Endothelial cell of umbilical vein (primary cell): Measurements from ENCODE around the gene PDSS2. TPM values are rescaled to one million over a fixed set of nuclear protein-coding genes. Genes with fewer than 3 reads are reported as not detected.

Source experiments
- BruUV-seq: library from RNA; stranded (reverse); fragments of 400-500 nt; replicated peaks from 2 replicates; lab custom pipeline; 2021; lab: Mats Ljungman, UMichigan
- CTCF ChIA-PET: fragments of 300-600, 350-600 bp; sonication (Branson Sonifier 250); formaldehyde crosslinking; loops from one replicate; lab custom pipeline; 2021; ENCODE audit warnings: antibody characterized with exemption, inconsistent platforms; lab: Charles Lee
- POLR2A ChIA-PET: fragments of 300-600, 350-600 bp; sonication (Branson Sonifier 250); formaldehyde crosslinking; loops from one replicate; lab custom pipeline; 2021; ENCODE audit warnings: antibody characterized with exemption, inconsistent platforms; lab: Charles Lee
- DNase-seq: peaks from one replicate; pipeline ENCODE4 v3.0.0-alpha.2; 2011; ENCODE audit warnings: low read depth, low spot score
- FAIRE-seq: peaks from 2 replicates; lab custom pipeline; 2011; peaks lifted over from hg19 to GRCh38; lab: Jason Lieb, UNC
- H2AFZ ChIP-seq: 2 replicates; pipeline ENCODE4 v1.6.0; 2012; ENCODE audit warnings: low read depth, low read length, control low read depth, inconsistent platforms
- H3K27ac ChIP-seq: 2 replicates; pipeline ENCODE4 v1.5.1; 2011; ENCODE audit warnings: low read depth, mild to moderate bottlenecking, control low read depth, low read length, moderate library complexity; ENCODE audit not compliant: insufficient read depth
- H3K27me3 ChIP-seq, 2 experiments: 2 replicates each; pipeline versions ENCODE4 v1.6.0 to v1.6.1; 2011; ENCODE audit warnings: low read length in 2 of 2, mixed read lengths in 1 of 2; ENCODE audit not compliant: control insufficient read depth in 2 of 2, insufficient read depth in 2 of 2
- H3K36me3 ChIP-seq, 2 experiments: 2 replicates in 1 of 2; 3 replicates in 1 of 2; pipeline ENCODE4 v1.5.1; 2011; ENCODE audit warnings: low read length in 2 of 2, mild to moderate bottlenecking in 1 of 2, moderate library complexity in 1 of 2; ENCODE audit not compliant: control insufficient read depth in 2 of 2, insufficient read depth in 2 of 2; ENCODE audit errors: extremely low read depth in 1 of 2
- H3K4me1 ChIP-seq: 3 replicates; pipeline ENCODE4 v1.5.1; 2011; ENCODE audit warnings: mild to moderate bottlenecking, low read length; ENCODE audit not compliant: control insufficient read depth, insufficient read depth; ENCODE audit errors: extremely low read depth
- H3K4me2 ChIP-seq: 2 replicates; pipeline ENCODE4 v1.6.1; 2011; ENCODE audit warnings: low read length, control low read depth, mixed read lengths; ENCODE audit not compliant: insufficient read depth
- H3K4me3 ChIP-seq, 3 experiments: fragments of 200-600 bp in 1 of 3; sonication (generic), shearing (Covaris generic) in 1 of 3; replicated peaks in 1 of 3; 2 replicates each; pipeline ENCODE4 v1.5.1; 2011 to 2016; ENCODE audit warnings: control low read depth in 3 of 3, low read length in 3 of 3, mild to moderate bottlenecking in 2 of 3, inconsistent platforms in 1 of 3, low read depth in 1 of 3, moderate library complexity in 1 of 3; ENCODE audit not compliant: insufficient read depth in 1 of 3
- H3K79me2 ChIP-seq: 2 replicates; pipeline ENCODE4 v1.6.0; 2012; ENCODE audit warnings: low read length, inconsistent platforms; ENCODE audit not compliant: control insufficient read depth, insufficient read depth
- H3K9ac ChIP-seq: replicated peaks from 2 replicates; pipeline ENCODE3; 2011; ENCODE audit warnings: low read length, control low read depth; ENCODE audit not compliant: insufficient read depth; ENCODE audit errors: extremely low read depth
- H3K9me1 ChIP-seq: replicated peaks from 3 replicates; pipeline ENCODE4 v1.6.0; 2011; ENCODE audit warnings: mild to moderate bottlenecking, low read length; ENCODE audit not compliant: control insufficient read depth, insufficient read depth; ENCODE audit errors: extremely low read depth
- H3K9me3 ChIP-seq: replicated peaks from 2 replicates; pipeline ENCODE4 v1.5.1; 2012; ENCODE audit warnings: low read length, inconsistent platforms; ENCODE audit not compliant: control insufficient read depth, insufficient read depth
- H4K20me1 ChIP-seq: replicated peaks from 2 replicates; pipeline ENCODE3; 2011; ENCODE audit warnings: mild to moderate bottlenecking, low read length; ENCODE audit not compliant: control insufficient read depth, insufficient read depth; ENCODE audit errors: extremely low read depth
- CTCF ChIP-seq, 2 donors: IDR thresholded peaks; 1 replicate in 1 of 2; 2 replicates in 1 of 2; pipeline ENCODE4 v1.5.1; 2011; ENCODE audit warnings: low read length in 2 of 2, mild to moderate bottlenecking in 2 of 2, moderate library complexity in 2 of 2, control low read depth in 1 of 2, inconsistent platforms in 1 of 2, low read depth in 1 of 2; ENCODE audit not compliant: insufficient read depth in 1 of 2; ENCODE audit errors: extremely low read depth in 1 of 2
- EZH2 ChIP-seq: IDR thresholded peaks from 2 replicates; pipeline ENCODE4 v1.6.1; 2012; ENCODE audit warnings: borderline replicate concordance, low read depth, mild to moderate bottlenecking, moderate library complexity, low read length, inconsistent platforms; ENCODE audit not compliant: severe bottlenecking
- FOS ChIP-seq: IDR thresholded peaks from 2 replicates; pipeline ENCODE4 v1.6.1; 2011; ENCODE audit warnings: mild to moderate bottlenecking, low read length, moderate library complexity, borderline replicate concordance; ENCODE audit not compliant: insufficient read depth
- GATA2 ChIP-seq: IDR thresholded peaks from 2 replicates; pipeline ENCODE4 v1.7.0; 2011; ENCODE audit warnings: low read depth, mild to moderate bottlenecking, moderate library complexity, mixed read lengths, low read length; ENCODE audit not compliant: insufficient read length, insufficient read depth
- JUN ChIP-seq: IDR thresholded peaks from 2 replicates; pipeline ENCODE4 v1.6.1; 2011; ENCODE audit warnings: borderline replicate concordance, low read depth; ENCODE audit not compliant: insufficient read length, insufficient read depth
- MYC ChIP-seq: IDR thresholded peaks from one replicate; pipeline ENCODE4 v1.6.1; 2011; ENCODE audit warnings: mild to moderate bottlenecking, low read depth, low read length
- POLR2A ChIP-seq: IDR thresholded peaks from 2 replicates; pipeline ENCODE4 v1.6.1; 2012; ENCODE audit warnings: low read depth, mild to moderate bottlenecking, control low read depth, low read length
- POLR2AphosphoS5 ChIP-seq: IDR thresholded peaks from 2 replicates; pipeline ENCODE4 v1.6.1; 2012; ENCODE audit warnings: low read depth, mild to moderate bottlenecking, control low read depth, low read length, moderate library complexity; ENCODE audit not compliant: insufficient read depth
- dilution Hi-C: fragments of 300-500 bp; cut with MboI; formaldehyde crosslinking; loops from one replicate; pipeline ENCODE4 v1.15.0; 2019; ENCODE audit warnings: low sequenced_read_pairs; ENCODE audit not compliant: extremely low pct_ligation_motif_present
- intact Hi-C: fragments of 100-400 bp; cut with micrococcal nuclease; formaldehyde crosslinking; loops from one replicate; pipeline ENCODE4 v1.10.0; 2022
- polyA plus RNA-seq, 4 experiments: library from polyadenylated mRNA; depleted of rRNA in 3 of 4; stranded (reverse) in 3 of 4; unstranded in 1 of 4; fragments of >200 nt; gene quantifications; 2 replicates each; pipeline versions ENCODE4 v1.2.1 to v1.2.3, GENCODE V29; 2011 to 2012; ENCODE audit warnings: missing spikeins in 1 of 4
- total RNA-seq: library from RNA; stranded (reverse); gene quantifications from 2 replicates; pipeline ENCODE4 v1.2.3, GENCODE V29; 2021
- TF ChIP-seq, protein P1 (sequence below): IDR thresholded peaks from 2 replicates; pipeline ENCODE4 v1.6.1; 2011; ENCODE audit not compliant: insufficient read depth, insufficient read length

PDSS2 gene
- total and polyA plus RNA-seq, 2 donors (not counting 3 experiments of a cell fraction or from before 2014, with no cell fraction given), result 7.6 to 9.3 TPM

GRCh38 chr6:107493158-107494057 is 34.0 kb upstream of the PDSS2 start:
- Histone ChIP-seq H3K27me3 (peaks cover 1 to 3% of the 10 kb centered on the region in 2 experiments), H3K36me3 (no peaks in the 10 kb centered on the region), H3K9me3 (no peaks in the 10 kb centered on the region), H3K27ac (peak overlapping the region; percentile 52), H3K4me2 (peak overlapping the region; percentile 91), H3K79me2 (peaks cover 1% of the 10 kb centered on the region), H4K20me1 (no peaks in the 10 kb centered on the region), H3K9me1 (no peaks in the 10 kb centered on the region), H3K4me3 (peak overlapping the region in 1 of 3 experiments; percentile 38), H3K4me1 (peaks cover 60% of the 10 kb centered on the region), H2AFZ (peak overlapping the region; percentile 73), H3K9ac (peak overlapping the region; percentile 34)
- no TSS peak for BruUV-seq
- peak; percentile 22 for DNase-seq
- no peak for FAIRE-seq
- ChIA-PET POLR2A (interaction anchor here (1.1 kb wide), 1 partner anchor 34 kb away, joined by 3 read pairs; the partner anchor contains the start of gene PDSS2), CTCF (interaction anchor here (1.1 to 3.7 kb wide), 4 partner anchors 34 to 380 kb away, joined by 3 to 17 read pairs (median 4); partner anchors contain the start of gene PDSS2)
- intact Hi-C loops (loop anchor here (2.0 to 10.0 kb wide), 5 partner anchors 109 to 469 kb away; partner anchors contain the start of genes BEND3, MTRES1 and SEC63), dilution Hi-C loops (no loop called here)
- TF ChIP-seq MYC (no peak), GATA2 (no peak), JUN (no peak), EZH2 (no peak), POLR2A (no peak), FOS (no peak), POLR2AphosphoS5 (no peak), CTCF (IDR thresholded peaks at IDR 0.05; ENCODE audit: extremely low read depth in 1 of 2, insufficient read depth in 1 of 2, low read depth in 1 of 2, low read length in 2 of 2) (no peak)
- TF ChIP-seq, protein P1, sequence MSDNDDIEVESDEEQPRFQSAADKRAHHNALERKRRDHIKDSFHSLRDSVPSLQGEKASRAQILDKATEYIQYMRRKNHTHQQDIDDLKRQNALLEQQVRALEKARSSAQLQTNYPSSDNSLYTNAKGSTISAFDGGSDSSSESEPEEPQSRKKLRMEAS, result no peak
